SK-N-MC (cell line): Measurements from ENCODE around the gene GEMIN5.

Experiments
- EZH2 ChIP-seq: fragments of 200-600 bp; sonication (generic); IDR thresholded peaks from one replicate; pipeline ENCODE4 v1.6.1; 2017; ENCODE audit warnings: antibody characterized with exemption
- FOXP2 ChIP-seq: optimal IDR thresholded peaks from 2 replicates; pipeline ENCODE3; 2011; ENCODE audit warnings: mild to moderate bottlenecking, moderate library complexity; ENCODE audit not compliant: insufficient read depth; ENCODE audit errors: extremely low read length, control extremely low read depth
- POLR2AphosphoS5 ChIP-seq: IDR thresholded peaks from 2 replicates; pipeline ENCODE4 v1.6.1; 2012; ENCODE audit warnings: mild to moderate bottlenecking, low read depth, low read length, borderline replicate concordance

DNA sequence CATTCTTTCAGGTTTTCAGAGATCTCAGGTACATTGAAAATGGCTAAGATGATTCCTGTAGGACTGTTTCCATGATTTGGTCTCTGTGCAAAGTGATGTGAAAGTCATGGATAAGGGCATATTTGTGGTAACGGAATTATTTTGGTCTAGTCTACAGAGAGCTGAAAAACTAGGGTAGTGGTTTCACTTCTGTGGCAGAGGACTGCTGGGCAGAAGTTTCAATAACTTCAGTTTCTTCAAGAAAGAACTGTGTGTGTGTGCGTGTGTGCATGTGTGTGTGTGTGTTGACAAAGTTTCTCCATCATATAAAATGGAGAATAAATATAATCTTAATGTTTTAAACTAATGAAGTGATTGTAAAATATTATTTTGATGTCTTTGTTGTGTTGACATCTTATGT lies 75.2 kb downstream of the GEMIN5 start:
- TF ChIP-seq POLR2AphosphoS5 (no peak), EZH2 (no peak), FOXP2 (no peak)
